Ascending aorta (tissue), 2 donors: Measurements from ENCODE around the gene PPEF2. TPM values are rescaled to one million over a fixed set of nuclear protein-coding genes. Genes with fewer than 3 reads are reported as not detected.

ENCODE experiments used
- DNase-seq, 2 donors: peaks; one replicate each; pipeline ENCODE4 v3.0.0-alpha.2; 2019; ENCODE audit warnings: low spot score in 2 of 2
- H3K27ac ChIP-seq, 2 donors: fragments of 200-600 bp; sonication (generic); one replicate each; pipeline ENCODE4 v1.5.1; 2016 to 2017; ENCODE audit warnings: mild to moderate bottlenecking in 1 of 2
- H3K27me3 ChIP-seq: fragments of 200-600 bp; sonication (generic); one replicate; pipeline ENCODE4 v1.5.1; 2017
- H3K36me3 ChIP-seq, 2 donors: fragments of 200-600 bp; sonication (generic); one replicate each; pipeline ENCODE4 v1.5.1; 2016
- H3K4me1 ChIP-seq, 2 donors: fragments of 200-600 bp; sonication (generic); one replicate each; pipeline ENCODE4 v1.5.1; 2016 to 2017; ENCODE audit warnings: mild to moderate bottlenecking in 1 of 2
- H3K4me3 ChIP-seq, 2 donors: fragments of 200-600 bp; sonication (generic); one replicate each; pipeline ENCODE4 v1.5.1; 2016 to 2017; ENCODE audit warnings: mild to moderate bottlenecking in 1 of 2
- H3K9me3 ChIP-seq, 2 donors: fragments of 200-600 bp; sonication (generic); one replicate each; pipeline ENCODE4 v1.5.1; 2016
- intact Hi-C: fragments of 100-400 bp; cut with DNase I; formaldehyde crosslinking; loops from one replicate; pipeline ENCODE4 v1.15.1; 2023
- total RNA-seq: library from RNA; depleted of rRNA; stranded (reverse); fragments of >200 nt; gene quantifications from one replicate; pipeline ENCODE4 v1.1.0, GENCODE V29; 2016
- TF ChIP-seq, protein P1 (sequence below), 3 experiments: fragments of 200-600 bp in 2 of 3; fragments of 450-650 bp in 1 of 3; sonication (generic) in 2 of 3; IDR thresholded peaks; one replicate each; pipeline ENCODE4 v1.5.1; 2016 to 2019; ENCODE audit warnings: antibody characterized with exemption in 3 of 3, mild to moderate bottlenecking in 1 of 3, moderate library complexity in 1 of 3

PPEF2 gene
- total RNA-seq, 1 donor from 2014 or later, result not detected

GRCh38 chr4:75891611-75892010 is 10.6 kb downstream of the PPEF2 start:
- intact Hi-C loops, result no loop called here
- H3K27me3 ChIP-seq, result no peaks in the 10 kb centered on the region

DNA sequence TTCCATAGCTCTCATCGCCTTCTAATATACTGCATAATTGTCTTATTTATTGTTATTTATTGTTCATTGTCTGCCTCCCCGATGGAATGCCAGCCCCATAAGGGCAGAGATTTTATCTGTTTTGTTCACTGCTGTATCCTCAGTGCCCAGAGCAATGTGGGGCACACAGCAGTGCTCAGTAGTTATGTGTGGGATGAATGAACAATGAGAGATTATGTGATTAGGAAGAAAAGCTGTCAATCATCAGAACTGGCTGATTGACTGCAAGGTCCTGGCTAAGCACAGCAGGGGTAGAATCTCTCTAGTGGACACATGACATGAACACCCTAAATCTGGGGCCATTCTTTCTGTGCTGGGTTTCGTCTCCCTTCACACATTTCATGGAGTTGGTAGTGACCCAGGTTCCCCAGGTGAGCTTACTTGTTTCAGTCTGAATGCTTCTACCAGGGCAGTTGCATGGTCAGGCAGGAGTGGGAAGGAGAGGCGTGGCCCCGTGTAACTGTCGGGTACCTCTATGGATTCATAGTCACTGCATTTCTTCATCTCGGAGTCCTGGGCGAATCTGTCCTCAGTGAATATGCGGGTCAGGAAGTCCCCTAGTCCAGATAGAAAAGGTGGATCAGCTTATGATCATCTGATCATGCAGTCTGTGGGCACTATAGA is 12.6 kb downstream of the PPEF2 start:
- Histone ChIP-seq H3K36me3 (no peaks in the 10 kb centered on the region), H3K9me3 (no peaks in the 10 kb centered on the region), H3K4me3 (no peak overlapping the region), H3K4me1 (no peaks in the 10 kb centered on the region), H3K27ac (no peak overlapping the region), H3K27me3 (no peaks in the 10 kb centered on the region)
- intact Hi-C loops, result no loop called here
- TF ChIP-seq, protein P1, sequence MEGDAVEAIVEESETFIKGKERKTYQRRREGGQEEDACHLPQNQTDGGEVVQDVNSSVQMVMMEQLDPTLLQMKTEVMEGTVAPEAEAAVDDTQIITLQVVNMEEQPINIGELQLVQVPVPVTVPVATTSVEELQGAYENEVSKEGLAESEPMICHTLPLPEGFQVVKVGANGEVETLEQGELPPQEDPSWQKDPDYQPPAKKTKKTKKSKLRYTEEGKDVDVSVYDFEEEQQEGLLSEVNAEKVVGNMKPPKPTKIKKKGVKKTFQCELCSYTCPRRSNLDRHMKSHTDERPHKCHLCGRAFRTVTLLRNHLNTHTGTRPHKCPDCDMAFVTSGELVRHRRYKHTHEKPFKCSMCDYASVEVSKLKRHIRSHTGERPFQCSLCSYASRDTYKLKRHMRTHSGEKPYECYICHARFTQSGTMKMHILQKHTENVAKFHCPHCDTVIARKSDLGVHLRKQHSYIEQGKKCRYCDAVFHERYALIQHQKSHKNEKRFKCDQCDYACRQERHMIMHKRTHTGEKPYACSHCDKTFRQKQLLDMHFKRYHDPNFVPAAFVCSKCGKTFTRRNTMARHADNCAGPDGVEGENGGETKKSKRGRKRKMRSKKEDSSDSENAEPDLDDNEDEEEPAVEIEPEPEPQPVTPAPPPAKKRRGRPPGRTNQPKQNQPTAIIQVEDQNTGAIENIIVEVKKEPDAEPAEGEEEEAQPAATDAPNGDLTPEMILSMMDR (IDR thresholded peaks at IDR 0.05), result no peak
- no peak for DNase-seq

More at GRCh38 chr4:75891611-75892010, 10.6 kb downstream of the PPEF2 start:
- no peak for DNase-seq
- TF ChIP-seq, protein P1 (IDR thresholded peaks at IDR 0.05), result no peak
- Histone ChIP-seq H3K4me3 (no peak overlapping the region), H3K27ac (no peak overlapping the region), H3K4me1 (no peaks in the 10 kb centered on the region), H3K9me3 (no peaks in the 10 kb centered on the region), H3K36me3 (no peaks in the 10 kb centered on the region)

GRCh38 chr4:75886104-75886503 is 16.1 kb downstream of the PPEF2 start:
- intact Hi-C loops, result no loop called here
- H3K4me1 ChIP-seq, result no peaks in the 10 kb centered on the region
- TF ChIP-seq, protein P1 (IDR thresholded peaks at IDR 0.05), result no peak
- no peak overlapping the region for H3K4me3 ChIP-seq
- H3K36me3 ChIP-seq, result no peaks in the 10 kb centered on the region
- H3K9me3 ChIP-seq, result no peaks in the 10 kb centered on the region
- no peak for DNase-seq
- H3K27ac ChIP-seq, result no peak overlapping the region
- H3K27me3 ChIP-seq, result no peaks in the 10 kb centered on the region

DNA sequence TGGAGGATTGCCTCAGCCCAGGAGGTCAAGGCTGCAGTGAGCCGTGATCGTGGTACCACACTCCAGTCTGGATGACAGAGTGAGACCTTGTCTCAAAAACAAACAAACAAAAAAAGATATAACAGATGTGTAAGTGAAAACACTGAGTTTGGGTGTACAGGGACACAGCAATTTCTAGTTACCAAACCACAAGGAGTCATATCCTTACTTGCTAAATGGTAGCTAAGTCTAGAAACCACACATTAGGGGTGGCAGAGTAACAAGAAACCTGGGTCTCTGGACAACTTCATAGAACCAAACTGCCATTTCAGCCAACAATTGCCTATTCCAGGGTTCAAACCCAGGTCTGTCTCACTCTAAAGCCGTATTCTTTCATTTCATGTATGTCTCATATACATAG is 20.8 kb downstream of the PPEF2 start:
- H3K9me3 ChIP-seq, result no peaks in the 10 kb centered on the region
- no peak for DNase-seq
- H3K36me3 ChIP-seq, result no peaks in the 10 kb centered on the region
- no peaks in the 10 kb centered on the region for H3K27me3 ChIP-seq
- H3K4me1 ChIP-seq, result no peaks in the 10 kb centered on the region
- TF ChIP-seq, protein P1 (IDR thresholded peaks at IDR 0.05), result no peak
- no peak overlapping the region for H3K4me3 ChIP-seq
- H3K27ac ChIP-seq, result no peak overlapping the region
- intact Hi-C loops, result no loop called here

- H3K4me1 ChIP-seq, result no peaks in the 10 kb centered on the region
- H3K27ac ChIP-seq, result no peak overlapping the region
- intact Hi-C loops, result no loop called here
- no peaks in the 10 kb centered on the region for H3K36me3 ChIP-seq
- DNase-seq, result no peak
- TF ChIP-seq, protein P1 (IDR thresholded peaks at IDR 0.05), result no peak
- H3K9me3 ChIP-seq, result no peaks in the 10 kb centered on the region
- no peak overlapping the region for H3K4me3 ChIP-seq
- no peaks in the 10 kb centered on the region for H3K27me3 ChIP-seq
Observed at GRCh38 chr4:75880278-75880677, 22.0 kb downstream of the PPEF2 start.
